Mesenchymal stem cell (in vitro differentiated cells and primary cell): Measurements from ENCODE around the gene NUDT8.
"Not testable (repeated sequence)": the region's sequence is repeated elsewhere in the genome, so short reads cannot be mapped to it uniquely, and the experiment has no call there.

Experiments used
- DNase-seq: peaks from one replicate; pipeline ENCODE4 v3.0.0-alpha.2; 2013
- H2AFZ ChIP-seq: one replicate; pipeline ENCODE4 v1.6.1; 2013; ENCODE audit warnings: low read depth, mild to moderate bottlenecking, control low read depth, inconsistent platforms, low read length, moderate library complexity
- H2AK5ac ChIP-seq: 2 replicates; pipeline ENCODE4 v1.6.1; 2013; ENCODE audit warnings: low read length, moderate library complexity, mild to moderate bottlenecking, inconsistent platforms; ENCODE audit not compliant: severe bottlenecking
- H2BK120ac ChIP-seq: one replicate; pipeline ENCODE4 v1.6.1; 2013; ENCODE audit warnings: low read depth, mild to moderate bottlenecking, inconsistent platforms, low read length, moderate library complexity
- H2BK12ac ChIP-seq, 2 experiments: one replicate each; pipeline ENCODE4 v1.6.1; 2013; ENCODE audit warnings: inconsistent platforms in 2 of 2, low read length in 2 of 2, mild to moderate bottlenecking in 2 of 2, moderate library complexity in 2 of 2, control low read depth in 1 of 2
- H2BK15ac ChIP-seq: one replicate; pipeline ENCODE4 v1.6.1; 2013; ENCODE audit warnings: mild to moderate bottlenecking, low read depth, inconsistent platforms; ENCODE audit not compliant: poor library complexity, severe bottlenecking
- H2BK5ac ChIP-seq: 2 replicates; pipeline ENCODE4 v1.6.1; 2013; ENCODE audit warnings: low read depth, mild to moderate bottlenecking, low read length, control low read depth, inconsistent platforms; ENCODE audit not compliant: poor library complexity, severe bottlenecking
- H3K14ac ChIP-seq, 2 experiments: one replicate each; pipeline ENCODE4 v1.6.1; 2013; ENCODE audit warnings: inconsistent platforms in 2 of 2, low read length in 2 of 2, control low read depth in 1 of 2, mild to moderate bottlenecking in 1 of 2, moderate library complexity in 1 of 2
- H3K18ac ChIP-seq, 2 experiments: one replicate each; pipeline ENCODE4 v1.6.1; 2013; ENCODE audit warnings: inconsistent platforms in 2 of 2, low read length in 2 of 2, control low read depth in 1 of 2, low read depth in 1 of 2, mild to moderate bottlenecking in 1 of 2
- H3K23ac ChIP-seq, 2 experiments: one replicate each; pipeline ENCODE4 v1.6.1; 2013; ENCODE audit warnings: inconsistent platforms in 2 of 2, low read length in 2 of 2, mild to moderate bottlenecking in 2 of 2, moderate library complexity in 2 of 2, control low read depth in 1 of 2
- H3K27ac ChIP-seq: 2 replicates; pipeline ENCODE4 v1.5.1; 2013; ENCODE audit warnings: mild to moderate bottlenecking, moderate library complexity, low read length, control low read depth, inconsistent platforms; ENCODE audit not compliant: poor library complexity, severe bottlenecking
- H3K27me3 ChIP-seq, 2 experiments: 2 replicates each; pipeline versions ENCODE4 v1.6.1 to v1.7.0; 2013; ENCODE audit warnings: low read length in 2 of 2, mild to moderate bottlenecking in 2 of 2, moderate library complexity in 2 of 2, control low read depth in 1 of 2, inconsistent platforms in 1 of 2; ENCODE audit not compliant: control insufficient read depth in 1 of 2, insufficient read depth in 1 of 2
- H3K36me3 ChIP-seq, 2 experiments: 2 replicates each; pipeline versions ENCODE4 v1.6.1 to v1.7.0; 2013; ENCODE audit warnings: low read length in 2 of 2, control low read depth in 1 of 2, inconsistent platforms in 1 of 2, low read depth in 1 of 2, mild to moderate bottlenecking in 1 of 2; ENCODE audit not compliant: insufficient read depth in 2 of 2, control insufficient read depth in 1 of 2
- H3K4ac ChIP-seq, 2 experiments: one replicate each; pipeline ENCODE4 v1.6.1; 2013; ENCODE audit warnings: inconsistent platforms in 2 of 2, low read length in 2 of 2, mild to moderate bottlenecking in 2 of 2, moderate library complexity in 2 of 2, control low read depth in 1 of 2, low read depth in 1 of 2
- H3K4me1 ChIP-seq: 2 replicates; pipeline ENCODE4 v1.6.1; 2013; ENCODE audit warnings: low read depth, low read length, control low read depth; ENCODE audit not compliant: control insufficient read depth, insufficient read depth
- H3K4me2 ChIP-seq: 2 replicates; pipeline ENCODE4 v1.6.1; 2013; ENCODE audit warnings: low read length, mild to moderate bottlenecking, inconsistent platforms; ENCODE audit not compliant: poor library complexity, severe bottlenecking
- H3K4me3 ChIP-seq, 2 experiments: 2 replicates each; pipeline versions ENCODE4 v1.5.1 to v1.7.0; 2013; ENCODE audit warnings: low read length in 2 of 2, mild to moderate bottlenecking in 2 of 2, control low read depth in 1 of 2, low read depth in 1 of 2; ENCODE audit not compliant: insufficient read depth in 1 of 2
- H3K79me1 ChIP-seq: replicated peaks from 2 replicates; pipeline ENCODE4 v1.6.1; 2013; ENCODE audit warnings: mild to moderate bottlenecking, control low read depth, low read length, inconsistent platforms; ENCODE audit not compliant: poor library complexity, severe bottlenecking
- H3K9ac ChIP-seq: 2 replicates; pipeline ENCODE4 v1.7.0; 2013; ENCODE audit warnings: mild to moderate bottlenecking, low read length, moderate library complexity
- H3K9me3 ChIP-seq: 2 replicates; pipeline ENCODE4 v1.7.0; 2013; ENCODE audit warnings: mild to moderate bottlenecking, low read length; ENCODE audit not compliant: control insufficient read depth
- H4K8ac ChIP-seq: one replicate; pipeline ENCODE4 v1.6.1; 2013; ENCODE audit warnings: inconsistent platforms, mild to moderate bottlenecking, low read length, moderate library complexity
- H4K91ac ChIP-seq: one replicate; pipeline ENCODE4 v1.6.1; 2013; ENCODE audit warnings: mild to moderate bottlenecking, low read length, inconsistent platforms
- WGBS: methylation state at CpG from one replicate; pipeline ENCODE4 v1.1.7; 2013; ENCODE audit warnings: mixed read lengths; 5-methylcytosine and 5-hydroxymethylcytosine counted together

Gene NUDT8

DNA sequence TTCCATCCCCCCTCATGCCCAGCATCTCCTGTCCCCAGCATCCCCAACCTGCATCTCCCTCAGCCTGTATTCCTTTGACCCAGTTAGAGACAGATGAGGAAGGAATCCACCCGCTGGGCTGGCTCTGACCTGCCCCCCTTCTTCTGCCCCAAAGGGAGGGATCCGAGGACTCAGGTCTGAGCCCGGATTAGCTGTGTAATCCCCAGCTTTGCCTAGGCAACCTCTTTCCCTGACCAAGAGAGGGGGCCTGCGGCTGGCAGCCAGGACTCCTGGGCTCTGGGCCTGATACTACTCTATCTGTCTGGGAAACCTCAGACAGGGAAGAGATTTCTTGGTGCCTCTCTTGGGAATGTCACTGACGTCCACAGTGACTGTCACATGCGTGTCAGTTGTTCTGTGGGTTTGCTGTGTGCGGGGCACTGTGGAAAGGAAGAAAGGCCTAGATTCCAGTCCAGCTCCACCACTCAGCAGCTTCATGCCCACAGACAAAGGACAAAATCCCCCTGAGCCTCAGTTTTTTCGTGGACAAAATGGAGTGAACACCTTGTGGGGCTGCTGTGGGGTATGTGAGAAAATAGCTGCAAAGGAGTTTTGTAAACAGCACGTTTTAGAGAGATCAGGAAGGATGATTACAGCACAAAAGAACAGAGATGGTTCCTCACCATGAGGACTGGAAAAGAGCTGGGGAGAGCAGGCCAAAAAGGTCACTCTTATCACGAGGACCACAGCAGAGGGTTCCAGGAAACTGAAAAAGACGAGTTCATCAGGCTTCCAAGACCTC is 24.3 kb downstream of the NUDT8 start:
- peaks cover 3% of the 10 kb centered on the region for H3K9me3 ChIP-seq
- no peak overlapping the region for H3K23ac ChIP-seq
- no peak overlapping the region for H2AFZ ChIP-seq
- H2AK5ac ChIP-seq, result no peak overlapping the region
- no peak overlapping the region for H3K27ac ChIP-seq
- no peak overlapping the region for H2BK5ac ChIP-seq
- WGBS, result 74% methylated on average over 9 of the region's 11 CpGs
- H4K91ac ChIP-seq, result no peak overlapping the region
- peaks cover 26% of the 10 kb centered on the region for H3K79me1 ChIP-seq
- H3K27me3 ChIP-seq, result peaks cover 6 to 8% of the 10 kb centered on the region in 2 experiments
- H2BK12ac ChIP-seq, result no peak overlapping the region
- H3K4ac ChIP-seq, result no peak overlapping the region
- no peak overlapping the region for H3K18ac ChIP-seq
- no peak for DNase-seq
- no peak overlapping the region for H4K8ac ChIP-seq
- peaks cover 15 to 22% of the 10 kb centered on the region in 2 experiments for H3K36me3 ChIP-seq
- H3K4me1 ChIP-seq, result peaks cover 11% of the 10 kb centered on the region
- H3K9ac ChIP-seq, result no peak overlapping the region
- no peak overlapping the region for H2BK120ac ChIP-seq
- H3K4me2 ChIP-seq, result no peak overlapping the region
- no peak overlapping the region for H3K4me3 ChIP-seq
- H3K14ac ChIP-seq, result no peak overlapping the region
- no peak overlapping the region for H2BK15ac ChIP-seq

DNA sequence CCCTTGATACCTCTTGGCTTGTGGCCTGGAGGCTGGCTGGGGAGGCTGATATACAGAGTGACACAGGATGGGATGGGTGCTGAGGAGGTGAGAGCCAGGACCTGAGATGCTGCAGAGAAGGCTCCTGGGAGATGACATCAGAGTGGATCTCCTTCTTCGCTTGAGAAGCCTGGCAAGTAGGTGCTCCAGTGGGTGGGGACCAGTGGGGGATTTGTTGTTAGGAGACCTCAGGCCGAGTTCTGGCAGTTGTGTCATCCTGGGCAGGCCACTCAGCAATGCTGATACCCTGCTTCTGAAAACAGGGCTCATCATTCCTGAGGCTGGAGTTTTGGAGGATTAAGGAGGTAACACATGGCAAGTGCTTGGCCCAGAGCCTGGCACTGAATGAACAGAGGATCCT is 24.9 kb downstream of the NUDT8 start:
- Histone ChIP-seq H3K4me3 (no peak overlapping the region), H3K79me1 (peaks cover 23% of the 10 kb centered on the region), H4K8ac (no peak overlapping the region), H2BK15ac (no peak overlapping the region), H3K36me3 (peaks cover 11 to 16% of the 10 kb centered on the region in 2 experiments), H2BK5ac (no peak overlapping the region), H2AK5ac (no peak overlapping the region), H4K91ac (no peak overlapping the region), H2AFZ (no peak overlapping the region), H3K4me2 (no peak overlapping the region), H3K14ac (no peak overlapping the region), H3K27me3 (peaks cover 12% of the 10 kb centered on the region in 2 experiments), H3K9me3 (peaks cover 3% of the 10 kb centered on the region), H2BK120ac (no peak overlapping the region), H3K27ac (no peak overlapping the region), H3K9ac (no peak overlapping the region), H3K4ac (no peak overlapping the region), H3K18ac (no peak overlapping the region), H3K23ac (no peak overlapping the region), H3K4me1 (peaks cover 10% of the 10 kb centered on the region), H2BK12ac (no peak overlapping the region)
- WGBS, result 78% methylated on average over 2 of the region's 2 CpGs
- no peak for DNase-seq

DNA sequence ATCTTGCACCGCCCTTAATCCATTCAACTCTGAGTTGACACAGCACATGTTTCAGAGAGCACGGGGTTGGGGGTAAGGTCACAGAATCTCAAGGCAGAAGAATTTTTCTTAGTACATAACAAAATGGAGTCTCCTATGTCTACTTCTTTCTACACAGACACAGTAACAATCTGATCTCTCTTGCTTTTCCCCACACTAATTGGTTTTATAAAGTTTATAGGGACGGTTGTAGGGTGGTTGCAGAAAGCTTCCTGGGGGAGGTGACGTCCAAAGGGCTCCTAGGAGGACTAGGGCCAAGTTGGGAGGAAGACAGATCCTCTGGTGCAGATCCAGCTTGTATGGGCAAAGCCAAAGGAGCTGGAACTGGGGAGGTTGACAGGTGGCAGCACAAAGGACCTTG is 25.6 kb downstream of the NUDT8 start:
- H3K4ac ChIP-seq, H3K27ac ChIP-seq, H2BK12ac ChIP-seq, H3K36me3 ChIP-seq, H4K91ac ChIP-seq, H3K23ac ChIP-seq, H2BK120ac ChIP-seq, H3K9ac ChIP-seq, H2AK5ac ChIP-seq, H3K4me2 ChIP-seq, H3K4me3 ChIP-seq, H2BK15ac ChIP-seq, DNase-seq, H3K4me1 ChIP-seq, H2BK5ac ChIP-seq, H3K14ac ChIP-seq, H2AFZ ChIP-seq, H3K9me3 ChIP-seq, H4K8ac ChIP-seq, H3K18ac ChIP-seq: not testable (repeated sequence)
- Histone ChIP-seq H3K79me1 (peaks cover 20% of the 10 kb centered on the region), H3K27me3 (peaks cover 12 to 18% of the 10 kb centered on the region in 2 experiments)
- 57% methylated on average over 2 of the region's 4 CpGs for WGBS

DNA sequence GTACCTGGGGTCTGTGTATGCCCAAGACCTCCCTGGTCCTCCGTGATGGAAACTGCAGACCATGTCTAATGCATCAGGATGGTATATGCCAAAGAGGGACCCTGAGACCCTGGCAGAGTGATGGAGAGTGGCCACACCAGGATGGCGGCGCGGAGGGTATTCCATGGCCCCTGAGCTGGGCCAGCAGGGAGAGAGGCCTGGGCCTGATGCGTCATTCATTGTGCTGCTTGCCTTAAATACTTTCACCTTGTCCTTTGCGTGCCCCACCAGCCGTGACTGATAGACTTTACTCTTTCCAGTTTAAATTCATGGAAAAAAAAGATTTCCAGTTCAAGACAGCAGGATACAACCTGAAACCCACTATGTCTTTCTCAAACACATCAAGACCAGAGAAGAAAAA is 28.6 kb downstream of the NUDT8 start:
- Histone ChIP-seq H3K14ac (no peak overlapping the region), H2AFZ (no peak overlapping the region), H3K79me1 (no peaks in the 10 kb centered on the region), H3K27ac (no peak overlapping the region), H3K4me1 (peaks cover under 1% of the 10 kb centered on the region), H2BK5ac (no peak overlapping the region), H3K27me3 (peaks cover 12 to 23% of the 10 kb centered on the region in 2 experiments), H3K18ac (no peak overlapping the region), H3K4ac (peak overlapping the region in 1 of 2 experiments; percentile 13), H3K9me3 (peaks cover 7% of the 10 kb centered on the region), H4K91ac (no peak overlapping the region), H2BK120ac (no peak overlapping the region), H3K36me3 (no peaks in the 10 kb centered on the region), H3K4me3 (no peak overlapping the region), H2BK12ac (no peak overlapping the region), H2AK5ac (no peak overlapping the region), H2BK15ac (no peak overlapping the region), H3K9ac (no peak overlapping the region), H4K8ac (no peak overlapping the region), H3K23ac (no peak overlapping the region), H3K4me2 (no peak overlapping the region)
- 97% methylated on average over 7 of the region's 7 CpGs for WGBS
- no peak for DNase-seq
